Adipocyte (in vitro differentiated cells): ENCODE data around the gene SLC20A1.
"Not testable (repeated sequence)": the region's sequence is repeated elsewhere in the genome, so short reads cannot be mapped to it uniquely, and the experiment has no call there.

Experiments used
- DNase-seq: peaks from one replicate; pipeline ENCODE4 v3.0.0-alpha.2; 2015; ENCODE audit warnings: low read depth
- H3K27me3 ChIP-seq: replicated peaks from 2 replicates; pipeline ENCODE4 v1.7.0; 2013; ENCODE audit warnings: mild to moderate bottlenecking, low read length, moderate library complexity; ENCODE audit not compliant: control insufficient read depth, insufficient read depth
- H3K36me3 ChIP-seq: 2 replicates; pipeline ENCODE4 v1.7.0; 2013; ENCODE audit warnings: low read length, mild to moderate bottlenecking, moderate library complexity; ENCODE audit not compliant: control insufficient read depth, insufficient read depth, severe bottlenecking
- H3K4me1 ChIP-seq: 2 replicates; pipeline ENCODE4 v1.7.0; 2013; ENCODE audit warnings: mild to moderate bottlenecking, low read length, moderate library complexity; ENCODE audit not compliant: control insufficient read depth, insufficient read depth
- H3K4me3 ChIP-seq: 2 replicates; pipeline ENCODE4 v1.7.0; 2013; ENCODE audit warnings: mild to moderate bottlenecking, low read length, moderate library complexity
- H3K9ac ChIP-seq: 2 replicates; pipeline ENCODE4 v1.7.0; 2013; ENCODE audit warnings: mild to moderate bottlenecking, low read length, moderate library complexity
- H3K9me3 ChIP-seq: 2 replicates; pipeline ENCODE4 v1.7.0; 2013; ENCODE audit warnings: mild to moderate bottlenecking, low read length, moderate library complexity; ENCODE audit not compliant: control insufficient read depth

SLC20A1 gene

DNA sequence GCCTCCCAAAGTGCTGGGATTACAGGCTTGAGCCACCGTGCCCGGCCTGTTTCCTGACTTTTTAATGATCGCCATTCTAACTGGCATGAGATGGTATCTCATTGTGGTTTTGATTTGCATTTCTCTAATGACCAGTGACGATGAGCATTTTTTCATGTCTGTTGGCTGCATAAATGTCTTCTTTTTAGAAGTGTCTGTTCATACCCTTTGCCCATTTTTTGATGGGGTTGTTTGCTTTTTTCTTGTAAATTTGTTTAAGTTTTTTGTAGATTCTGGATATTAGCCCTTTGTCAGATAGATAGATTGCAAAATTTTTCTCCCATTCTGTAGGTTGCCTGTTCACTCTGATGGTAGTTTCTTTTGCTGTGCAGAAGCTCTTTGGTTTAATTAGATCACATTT is 36.4 kb upstream of the SLC20A1 start:
- DNase-seq, H3K9me3 ChIP-seq, H3K9ac ChIP-seq, H3K27me3 ChIP-seq, H3K36me3 ChIP-seq, H3K4me3 ChIP-seq, H3K4me1 ChIP-seq: not testable (repeated sequence)

GRCh38 chr2:112612283-112612682 is 33.5 kb upstream of the SLC20A1 start:
- H3K9me3 ChIP-seq, H3K4me3 ChIP-seq, H3K4me1 ChIP-seq, H3K36me3 ChIP-seq, H3K9ac ChIP-seq, H3K27me3 ChIP-seq, DNase-seq: not testable (repeated sequence)

DNA sequence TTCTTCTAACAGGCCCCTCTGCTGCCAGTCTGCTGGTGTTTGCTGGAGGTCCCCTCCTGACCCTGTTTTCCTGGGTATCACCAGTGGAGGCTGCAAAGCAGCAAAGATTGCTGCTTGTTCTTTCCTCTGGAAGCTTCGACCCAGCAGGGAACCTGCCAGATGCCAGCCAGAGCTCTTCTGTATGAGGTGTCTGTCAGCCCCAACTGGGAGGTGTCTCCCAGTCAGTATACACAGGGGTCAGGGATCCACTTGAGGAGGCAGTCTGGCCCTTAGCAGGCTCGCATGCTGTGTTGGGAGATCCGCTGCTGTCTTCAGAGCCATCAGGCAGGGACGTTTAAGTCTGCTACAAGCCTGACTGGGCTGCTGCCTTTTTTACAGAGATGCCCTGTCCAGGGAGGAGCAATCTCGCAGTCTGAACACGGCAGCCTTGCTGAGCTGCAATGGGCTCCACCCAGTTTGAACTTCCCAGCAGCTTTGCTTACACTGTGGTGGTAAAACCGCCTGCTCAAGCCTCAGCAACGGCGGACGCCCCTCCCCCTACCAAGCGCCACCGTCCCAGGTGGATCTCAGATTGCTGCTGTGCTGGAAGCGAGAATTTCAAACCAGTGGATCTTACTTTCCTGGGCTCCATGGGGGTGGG is 31.4 kb upstream of the SLC20A1 start:
- DNase-seq = no peak
- H3K9ac ChIP-seq = no peak overlapping the region
- no peaks in the 10 kb centered on the region for H3K9me3 ChIP-seq
- no peaks in the 10 kb centered on the region for H3K36me3 ChIP-seq
- H3K4me3 ChIP-seq = no peak overlapping the region
- H3K27me3 ChIP-seq = peaks cover 3% of the 10 kb centered on the region
- peaks cover 19% of the 10 kb centered on the region for H3K4me1 ChIP-seq

GRCh38 chr2:112615051-112615450 is 30.7 kb upstream of the SLC20A1 start:
- Histone ChIP-seq H3K4me3 (no peak overlapping the region), H3K4me1 (peaks cover 19% of the 10 kb centered on the region), H3K9ac (no peak overlapping the region), H3K9me3 (no peaks in the 10 kb centered on the region), H3K36me3 (no peaks in the 10 kb centered on the region), H3K27me3 (peaks cover 3% of the 10 kb centered on the region)
- no peak for DNase-seq

DNA sequence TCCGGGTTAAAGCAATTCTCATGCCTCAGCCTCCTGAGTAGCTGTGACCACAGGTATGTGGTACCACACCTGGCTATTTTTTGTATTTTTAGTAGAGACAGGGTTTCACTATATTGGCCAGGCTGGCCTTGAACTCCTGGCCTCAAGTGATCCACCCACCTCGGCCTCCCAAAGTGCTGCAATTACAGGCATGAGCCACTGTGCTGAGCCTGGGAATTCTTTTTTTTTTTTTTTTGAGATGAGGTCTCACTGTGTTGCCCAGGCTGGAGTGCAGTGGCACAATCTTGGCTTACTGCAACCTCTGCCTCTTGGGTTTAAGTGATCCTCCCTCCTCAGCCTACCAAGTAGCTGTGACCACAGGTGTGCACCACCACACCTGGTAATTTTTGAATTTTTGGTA is 29.9 kb upstream of the SLC20A1 start:
- not testable (repeated sequence) for H3K9me3 ChIP-seq, H3K36me3 ChIP-seq, H3K4me3 ChIP-seq, DNase-seq, H3K27me3 ChIP-seq, H3K9ac ChIP-seq
- H3K4me1 ChIP-seq = peaks cover 20% of the 10 kb centered on the region

GRCh38 chr2:112618383-112618782 is 27.4 kb upstream of the SLC20A1 start:
- peaks cover 3% of the 10 kb centered on the region for H3K27me3 ChIP-seq
- peaks cover 37% of the 10 kb centered on the region for H3K4me1 ChIP-seq
- no peak overlapping the region for H3K9ac ChIP-seq
- no peaks in the 10 kb centered on the region for H3K36me3 ChIP-seq
- H3K4me3 ChIP-seq = no peak overlapping the region
- H3K9me3 ChIP-seq = no peaks in the 10 kb centered on the region
- no peak for DNase-seq

DNA sequence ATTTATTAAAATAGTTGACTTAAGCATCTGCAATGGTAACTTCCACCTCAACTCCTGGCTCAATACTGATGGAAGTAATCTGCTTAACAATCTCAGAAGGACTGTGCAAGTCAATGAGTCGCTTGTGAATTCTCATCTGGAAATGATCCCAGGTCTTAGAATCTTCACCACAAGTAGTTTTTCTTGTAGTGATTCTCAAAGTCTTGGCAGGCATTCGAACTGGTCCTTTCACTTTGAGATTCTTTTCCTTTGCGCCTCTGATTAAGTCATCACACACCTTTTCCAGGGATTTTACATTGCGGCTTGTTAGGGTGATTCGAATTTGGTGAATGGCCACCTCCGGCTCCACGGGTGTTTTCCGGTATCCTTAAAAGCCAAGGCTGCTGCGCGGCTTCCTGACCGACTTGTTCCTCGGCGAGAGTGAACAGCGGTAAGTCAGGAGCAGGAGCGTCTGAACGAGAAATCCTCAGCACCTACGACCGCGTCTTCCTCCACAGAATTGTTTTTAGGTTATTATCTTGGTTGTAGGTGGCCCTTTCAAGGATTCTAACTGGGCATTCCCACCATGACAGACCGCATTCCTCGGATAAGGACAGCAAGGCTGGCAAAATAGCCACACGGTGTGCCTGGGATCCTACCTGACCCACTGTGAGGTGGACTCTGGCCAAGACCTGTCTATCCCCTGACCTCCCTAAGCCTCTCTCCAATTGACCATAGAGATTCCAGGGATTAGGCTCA is 23.8 kb upstream of the SLC20A1 start:
- Histone ChIP-seq H3K4me3 (peak overlapping the region; percentile 50), H3K9me3 (no peaks in the 10 kb centered on the region), H3K36me3 (no peaks in the 10 kb centered on the region), H3K9ac (peak overlapping the region; percentile 1), H3K27me3 (no peaks in the 10 kb centered on the region), H3K4me1 (peaks cover 57% of the 10 kb centered on the region)
- DNase-seq = peak; percentile 42

- H3K27me3 ChIP-seq = no peaks in the 10 kb centered on the region
- peak; percentile 78 for DNase-seq
- no peak overlapping the region for H3K9ac ChIP-seq
- no peaks in the 10 kb centered on the region for H3K9me3 ChIP-seq
- no peaks in the 10 kb centered on the region for H3K36me3 ChIP-seq
- no peak overlapping the region for H3K4me3 ChIP-seq
- peaks cover 56% of the 10 kb centered on the region for H3K4me1 ChIP-seq
These were observed 23.2 kb upstream of the SLC20A1 start for GRCh38 chr2:112622528-112622849.

- Histone ChIP-seq H3K36me3 (no peaks in the 10 kb centered on the region), H3K4me1 (peaks cover 59% of the 10 kb centered on the region)
- peak; percentile 76 for DNase-seq
These were observed 21.6 kb upstream of the SLC20A1 start for GRCh38 chr2:112623913-112624777.

GRCh38 chr2:112625474-112626114 is 20.1 kb upstream of the SLC20A1 start:
- no peaks in the 10 kb centered on the region for H3K9me3 ChIP-seq
- H3K9ac ChIP-seq = peak overlapping the region; percentile 68
- no peaks in the 10 kb centered on the region for H3K27me3 ChIP-seq
- H3K36me3 ChIP-seq = no peaks in the 10 kb centered on the region
- H3K4me1 ChIP-seq = peaks cover 60% of the 10 kb centered on the region
- H3K4me3 ChIP-seq = no peak overlapping the region
- no peak for DNase-seq

More at GRCh38 chr2:112623913-112624777, 21.6 kb upstream of the SLC20A1 start:
- Histone ChIP-seq H3K9ac (no peak overlapping the region), H3K4me3 (no peak overlapping the region), H3K9me3 (no peaks in the 10 kb centered on the region), H3K27me3 (no peaks in the 10 kb centered on the region)

- no peaks in the 10 kb centered on the region for H3K9me3 ChIP-seq
- no peaks in the 10 kb centered on the region for H3K27me3 ChIP-seq
- DNase-seq = peak; percentile 83
- peak overlapping the region; percentile 67 for H3K4me3 ChIP-seq
- no peaks in the 10 kb centered on the region for H3K36me3 ChIP-seq
- H3K9ac ChIP-seq = peak overlapping the region; percentile 68
- peaks cover 63% of the 10 kb centered on the region for H3K4me1 ChIP-seq
These were observed 19.1 kb upstream of the SLC20A1 start for GRCh38 chr2:112626604-112627059.
